Neural cell (in vitro differentiated cells): ENCODE results near the gene LIG1. TPM values are rescaled to one million over a fixed set of nuclear protein-coding genes. Genes with fewer than 3 reads are reported as not detected.
"Not testable (repeated sequence)": the region's sequence is repeated elsewhere in the genome, so short reads cannot be mapped to it uniquely, and the experiment has no call there.

Experiments
- H2AFZ ChIP-seq: fragments of 200-600, 300-800 bp; sonication (generic), shearing (Covaris generic); 2 replicates; pipeline ENCODE4 v1.6.0; 2014; ENCODE audit warnings: low read depth, mild to moderate bottlenecking, antibody characterized with exemption, low read length, moderate library complexity
- H3F3A ChIP-seq: fragments of 200-600 bp; shearing (Covaris generic); 2 replicates; pipeline ENCODE4 v1.6.1; 2016; ENCODE audit warnings: mild to moderate bottlenecking, moderate library complexity, mixed read lengths, antibody characterized with exemption, low read length; ENCODE audit not compliant: insufficient read depth, poor library complexity, severe bottlenecking
- H3K27ac ChIP-seq: fragments of 200-600, 300-800 bp; sonication (generic), shearing (Covaris generic); 2 replicates; pipeline ENCODE4 v1.5.1; 2014; ENCODE audit warnings: mild to moderate bottlenecking, low read length, moderate library complexity
- H3K27me3 ChIP-seq: fragments of 300-800, 200-600 bp; sonication (generic), shearing (Covaris generic); 2 replicates; pipeline ENCODE4 v1.6.0; 2014; ENCODE audit warnings: mild to moderate bottlenecking, low read depth, low read length, moderate library complexity; ENCODE audit not compliant: insufficient read depth
- H3K36me3 ChIP-seq: fragments of 300-800, 200-600 bp; sonication (generic), shearing (Covaris generic); 2 replicates; pipeline ENCODE4 v1.5.1; 2014; ENCODE audit warnings: mild to moderate bottlenecking, antibody characterized with exemption, low read length, moderate library complexity; ENCODE audit not compliant: insufficient read depth
- H3K4me2 ChIP-seq: fragments of 300-800, 200-600 bp; sonication (generic), shearing (Covaris generic); 2 replicates; pipeline ENCODE4 v1.6.0; 2014; ENCODE audit warnings: mild to moderate bottlenecking, low read length
- H3K4me3 ChIP-seq: fragments of 300-800, 200-600 bp; sonication (generic), shearing (Covaris generic); 2 replicates; pipeline ENCODE4 v1.5.1; 2014; ENCODE audit warnings: mild to moderate bottlenecking, low read length, moderate library complexity
- H3K79me2 ChIP-seq: fragments of 200-600 bp; shearing (Covaris generic); replicated peaks from 2 replicates; pipeline ENCODE4 v1.6.0; 2014; ENCODE audit warnings: mild to moderate bottlenecking, low read length, moderate library complexity; ENCODE audit not compliant: insufficient read depth
- H3K9ac ChIP-seq: fragments of 300-800, 200-600 bp; sonication (generic), shearing (Covaris generic); 2 replicates; pipeline ENCODE4 v1.6.1; 2016; ENCODE audit warnings: mild to moderate bottlenecking, low read length, mixed read lengths
- H3K9me2 ChIP-seq: fragments of 200-600 bp; shearing (Covaris generic); 2 replicates; pipeline ENCODE4 v1.6.1; 2016; ENCODE audit warnings: mild to moderate bottlenecking, low read length, mixed read lengths; ENCODE audit not compliant: insufficient read depth
- H3K9me3 ChIP-seq: fragments of 200-600, 300-800 bp; sonication (generic), shearing (Covaris generic); 2 replicates; pipeline ENCODE4 v1.6.1; 2016; ENCODE audit warnings: mild to moderate bottlenecking, mixed run types, low read length, moderate library complexity, mixed read lengths
- H4K20me1 ChIP-seq: fragments of 200-600 bp; shearing (Covaris generic); 2 replicates; pipeline ENCODE4 v1.6.1; 2016; ENCODE audit warnings: mild to moderate bottlenecking, mixed run types; ENCODE audit not compliant: insufficient read depth
- CTCF ChIP-seq: fragments of 450-650 bp; IDR thresholded peaks from 2 replicates; pipeline ENCODE4 v1.5.1; 2014; ENCODE audit warnings: antibody characterized with exemption, mild to moderate bottlenecking, moderate library complexity; ENCODE audit not compliant: poor library complexity, severe bottlenecking
- EP300 ChIP-seq: fragments of 450-650 bp; conservative IDR thresholded peaks from 2 replicates; pipeline ENCODE4 v1.6.1; 2014; ENCODE audit warnings: antibody characterized with exemption, mild to moderate bottlenecking, moderate library complexity; ENCODE audit not compliant: poor library complexity, severe bottlenecking
- POLR2AphosphoS5 ChIP-seq: IDR thresholded peaks from 2 replicates; pipeline ENCODE4 v1.6.1; 2012
- RAD21 ChIP-seq: fragments of 450-650 bp; conservative IDR thresholded peaks from 2 replicates; pipeline ENCODE4 v1.6.1; 2014; ENCODE audit warnings: antibody characterized with exemption, mild to moderate bottlenecking, moderate library complexity
- TAF1 ChIP-seq: IDR thresholded peaks from 2 replicates; pipeline ENCODE4 v1.6.1; 2012; ENCODE audit warnings: low read depth
- polyA plus RNA-seq: library from polyadenylated mRNA; depleted of rRNA; stranded (reverse); fragments of >200 nt; gene quantifications from 2 replicates; pipeline ENCODE4 v1.2.3, GENCODE V29; 2014
- TF ChIP-seq, protein P1 (sequence below): IDR thresholded peaks from 2 replicates; pipeline ENCODE4 v1.6.1; 2012; ENCODE audit warnings: borderline replicate concordance

The LIG1 gene
- polyA plus RNA-seq, 1 donor from 2014 or later, result 33.9 TPM

GRCh38 chr19:48081106-48081505, 89.0 kb downstream of the LIG1 start:
- Histone ChIP-seq H3K27ac (no peak overlapping the region), H3K36me3 (no peaks in the 10 kb centered on the region), H3K9me2 (no peaks in the 10 kb centered on the region), H3K4me3 (no peak overlapping the region), H3K9ac (no peak overlapping the region), H3K79me2 (no peaks in the 10 kb centered on the region), H3K27me3 (no peaks in the 10 kb centered on the region), H3K4me2 (no peak overlapping the region), H3K9me3 (no peaks in the 10 kb centered on the region), H4K20me1 (no peaks in the 10 kb centered on the region), H3F3A (no peaks in the 10 kb centered on the region), H2AFZ (no peak overlapping the region)
- TF ChIP-seq RAD21 (no peak), CTCF (no peak), TAF1 (no peak), POLR2AphosphoS5 (no peak)
- TF ChIP-seq, protein P1, sequence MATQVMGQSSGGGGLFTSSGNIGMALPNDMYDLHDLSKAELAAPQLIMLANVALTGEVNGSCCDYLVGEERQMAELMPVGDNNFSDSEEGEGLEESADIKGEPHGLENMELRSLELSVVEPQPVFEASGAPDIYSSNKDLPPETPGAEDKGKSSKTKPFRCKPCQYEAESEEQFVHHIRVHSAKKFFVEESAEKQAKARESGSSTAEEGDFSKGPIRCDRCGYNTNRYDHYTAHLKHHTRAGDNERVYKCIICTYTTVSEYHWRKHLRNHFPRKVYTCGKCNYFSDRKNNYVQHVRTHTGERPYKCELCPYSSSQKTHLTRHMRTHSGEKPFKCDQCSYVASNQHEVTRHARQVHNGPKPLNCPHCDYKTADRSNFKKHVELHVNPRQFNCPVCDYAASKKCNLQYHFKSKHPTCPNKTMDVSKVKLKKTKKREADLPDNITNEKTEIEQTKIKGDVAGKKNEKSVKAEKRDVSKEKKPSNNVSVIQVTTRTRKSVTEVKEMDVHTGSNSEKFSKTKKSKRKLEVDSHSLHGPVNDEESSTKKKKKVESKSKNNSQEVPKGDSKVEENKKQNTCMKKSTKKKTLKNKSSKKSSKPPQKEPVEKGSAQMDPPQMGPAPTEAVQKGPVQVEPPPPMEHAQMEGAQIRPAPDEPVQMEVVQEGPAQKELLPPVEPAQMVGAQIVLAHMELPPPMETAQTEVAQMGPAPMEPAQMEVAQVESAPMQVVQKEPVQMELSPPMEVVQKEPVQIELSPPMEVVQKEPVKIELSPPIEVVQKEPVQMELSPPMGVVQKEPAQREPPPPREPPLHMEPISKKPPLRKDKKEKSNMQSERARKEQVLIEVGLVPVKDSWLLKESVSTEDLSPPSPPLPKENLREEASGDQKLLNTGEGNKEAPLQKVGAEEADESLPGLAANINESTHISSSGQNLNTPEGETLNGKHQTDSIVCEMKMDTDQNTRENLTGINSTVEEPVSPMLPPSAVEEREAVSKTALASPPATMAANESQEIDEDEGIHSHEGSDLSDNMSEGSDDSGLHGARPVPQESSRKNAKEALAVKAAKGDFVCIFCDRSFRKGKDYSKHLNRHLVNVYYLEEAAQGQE, result no peak

GRCh38 chr19:48070177-48070769, 99.9 kb downstream of the LIG1 start:
- not testable (repeated sequence) for H3K4me3 ChIP-seq, H3K27ac ChIP-seq, H3K36me3 ChIP-seq, H3K9ac ChIP-seq, H3K27me3 ChIP-seq, H3K9me2 ChIP-seq, H3F3A ChIP-seq, H4K20me1 ChIP-seq, H3K9me3 ChIP-seq, H3K4me2 ChIP-seq, H2AFZ ChIP-seq, H3K79me2 ChIP-seq

DNA sequence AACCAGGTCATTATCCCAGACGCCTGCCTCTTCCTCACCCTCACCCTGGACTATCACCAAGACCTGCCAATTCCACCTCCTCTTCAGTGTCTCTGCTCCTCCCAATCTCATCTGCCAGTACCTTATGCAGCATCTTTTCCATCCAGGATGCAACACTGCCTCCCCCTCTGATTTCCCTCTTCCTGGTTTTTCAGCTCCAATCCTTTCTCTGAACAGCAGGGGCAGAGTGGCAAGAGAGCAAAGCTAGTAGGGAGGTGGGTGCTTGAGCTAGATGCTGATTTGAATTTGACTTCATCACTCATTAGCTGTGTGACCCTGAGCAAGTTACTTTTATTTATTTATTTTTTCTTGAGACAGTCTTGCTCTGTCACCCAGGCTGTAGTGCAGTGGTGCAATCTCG, 100.7 kb downstream of the LIG1 start:
- H3K4me2 ChIP-seq, result no peak overlapping the region
- H2AFZ ChIP-seq, result no peak overlapping the region
- no peaks in the 10 kb centered on the region for H3K36me3 ChIP-seq
- TF ChIP-seq EP300 (no peak), TAF1 (no peak)
- H3K9me2 ChIP-seq, result no peaks in the 10 kb centered on the region
- no peaks in the 10 kb centered on the region for H3K27me3 ChIP-seq
- H3K4me3 ChIP-seq, result no peak overlapping the region
- H4K20me1 ChIP-seq, result no peaks in the 10 kb centered on the region
- H3K27ac ChIP-seq, result no peak overlapping the region
- H3K9me3 ChIP-seq, result no peaks in the 10 kb centered on the region
- no peaks in the 10 kb centered on the region for H3F3A ChIP-seq
- H3K79me2 ChIP-seq, result no peaks in the 10 kb centered on the region
- no peak overlapping the region for H3K9ac ChIP-seq

Other genes with a start within 250 kb of the LIG1 start
- not detected in 2 replicates for gene BSPH1, start 178.2 kb downstream of the LIG1 start, polyA plus RNA-seq
- gene ELSPBP1, start 175.7 kb downstream of the LIG1 start, polyA plus RNA-seq, result not detected in 2 replicates
- gene CABP5, start 126.3 kb downstream of the LIG1 start, polyA plus RNA-seq, result not detected in 2 replicates
- gene PLA2G4C, start 59.5 kb downstream of the LIG1 start, polyA plus RNA-seq, result 8.6 and 13.1 TPM in 2 replicates
- 2.6 and 4.7 TPM in 2 replicates for gene ZSWIM9, start 336 bp upstream of the LIG1 start, polyA plus RNA-seq
- 21.4 and 23.0 TPM in 2 replicates for gene CARD8, start 85.6 kb upstream of the LIG1 start, polyA plus RNA-seq
- 1.6 and 4.4 TPM in 2 replicates for gene ZNF114, start 99.7 kb upstream of the LIG1 start, polyA plus RNA-seq
- gene EMP3, start 155.2 kb upstream of the LIG1 start, polyA plus RNA-seq, result not detected in 2 replicates
- 4.2 and 11.7 TPM in 2 replicates for gene TMEM143, start 193.6 kb upstream of the LIG1 start, polyA plus RNA-seq
- gene SYNGR4, start 194.0 kb upstream of the LIG1 start, polyA plus RNA-seq, result not detected in 2 replicates
- gene KDELR1, start 221.2 kb upstream of the LIG1 start, polyA plus RNA-seq, result 42.3 and 46.9 TPM in 2 replicates
- 1.8 and 2.8 TPM in 2 replicates for gene GRIN2D, start 223.3 kb upstream of the LIG1 start, polyA plus RNA-seq